Rectal smooth muscle tissue (tissue), 1 donor: ENCODE measurements around the gene COPZ2.
"Not testable (repeated sequence)": the region's sequence is repeated elsewhere in the genome, so short reads cannot be mapped to it uniquely, and the experiment has no call there.

Source experiments
- H3K27ac ChIP-seq: one replicate; pipeline ENCODE4 v1.7.0; 2013; ENCODE audit warnings: low read depth, low read length, inconsistent platforms
- H3K27me3 ChIP-seq: one replicate; pipeline ENCODE4 v1.7.0; 2013; ENCODE audit warnings: low read length; ENCODE audit not compliant: control insufficient read depth, insufficient read depth
- H3K36me3 ChIP-seq: one replicate; pipeline ENCODE4 v1.7.0; 2013; ENCODE audit warnings: low read length; ENCODE audit not compliant: control insufficient read depth, insufficient read depth
- H3K4me1 ChIP-seq: one replicate; pipeline ENCODE4 v1.7.0; 2013; ENCODE audit warnings: low read length; ENCODE audit not compliant: control insufficient read depth, insufficient read depth
- H3K4me3 ChIP-seq: one replicate; pipeline ENCODE4 v1.7.0; 2013; ENCODE audit warnings: low read length
- H3K9ac ChIP-seq: one replicate; pipeline ENCODE4 v1.7.0; 2013; ENCODE audit warnings: low read length

Gene COPZ2

GRCh38 chr17:48038687-48039086 lies 1.1 kb upstream of the COPZ2 start:
- Histone ChIP-seq H3K27me3 (peaks cover 3% of the 10 kb centered on the region), H3K4me1 (peaks cover 8% of the 10 kb centered on the region), H3K27ac (no peak overlapping the region), H3K9ac (no peak overlapping the region), H3K4me3 (no peak overlapping the region), H3K36me3 (no peaks in the 10 kb centered on the region)

- Histone ChIP-seq H3K36me3 (no peaks in the 10 kb centered on the region), H3K4me1 (peaks cover 8% of the 10 kb centered on the region), H3K9ac (no peak overlapping the region), H3K27me3 (peaks cover 3% of the 10 kb centered on the region), H3K4me3 (peak overlapping the region; percentile 65), H3K27ac (peak overlapping the region; percentile 59)
These were observed 284 bp upstream of the COPZ2 start for GRCh38 chr17:48037838-48038323.

GRCh38 chr17:48036693-48037035 lies 933 bp downstream of the COPZ2 start:
- peaks cover 3% of the 10 kb centered on the region for H3K27me3 ChIP-seq
- H3K9ac ChIP-seq: no peak overlapping the region
- peak overlapping the region; percentile 74 for H3K27ac ChIP-seq
- peak overlapping the region; percentile 81 for H3K4me3 ChIP-seq
- H3K36me3 ChIP-seq: peaks cover 4% of the 10 kb centered on the region
- peaks cover 8% of the 10 kb centered on the region for H3K4me1 ChIP-seq

- not testable (repeated sequence) for H3K27me3 ChIP-seq, H3K9ac ChIP-seq, H3K27ac ChIP-seq, H3K36me3 ChIP-seq, H3K4me1 ChIP-seq, H3K4me3 ChIP-seq
These were observed 2.9 kb downstream of the COPZ2 start for GRCh38 chr17:48034734-48035133.

GRCh38 chr17:48031966-48032365 lies 5.6 kb downstream of the COPZ2 start:
- Histone ChIP-seq H3K27me3 (no peaks in the 10 kb centered on the region), H3K36me3 (peaks cover 4% of the 10 kb centered on the region), H3K9ac (no peak overlapping the region), H3K27ac (no peak overlapping the region), H3K4me1 (peaks cover 4% of the 10 kb centered on the region), H3K4me3 (no peak overlapping the region)

GRCh38 chr17:48030531-48030930 lies 7.1 kb downstream of the COPZ2 start:
- H3K9ac ChIP-seq: no peak overlapping the region
- no peaks in the 10 kb centered on the region for H3K27me3 ChIP-seq
- H3K36me3 ChIP-seq: peaks cover 4% of the 10 kb centered on the region
- H3K4me1 ChIP-seq: peaks cover 13% of the 10 kb centered on the region
- H3K4me3 ChIP-seq: no peak overlapping the region
- H3K27ac ChIP-seq: no peak overlapping the region

GRCh38 chr17:48028736-48029135 lies 8.9 kb downstream of the COPZ2 start:
- peaks cover 21% of the 10 kb centered on the region for H3K4me1 ChIP-seq

GRCh38 chr17:48027322-48027981 lies 10.1 kb downstream of the COPZ2 start:
- Histone ChIP-seq H3K27me3 (no peaks in the 10 kb centered on the region), H3K4me3 (no peak overlapping the region), H3K36me3 (peaks cover 4% of the 10 kb centered on the region), H3K4me1 (peaks cover 21% of the 10 kb centered on the region), H3K27ac (no peak overlapping the region), H3K9ac (no peak overlapping the region)

More at GRCh38 chr17:48028736-48029135, 8.9 kb downstream of the COPZ2 start:
- H3K27ac ChIP-seq: no peak overlapping the region
- H3K36me3 ChIP-seq: peaks cover 4% of the 10 kb centered on the region
- H3K4me3 ChIP-seq: no peak overlapping the region
- no peaks in the 10 kb centered on the region for H3K27me3 ChIP-seq
- H3K9ac ChIP-seq: no peak overlapping the region

- H3K4me3 ChIP-seq: peak overlapping the region; percentile 2
- H3K27ac ChIP-seq: peak overlapping the region; percentile 35
- no peak overlapping the region for H3K9ac ChIP-seq
- no peaks in the 10 kb centered on the region for H3K36me3 ChIP-seq
- H3K27me3 ChIP-seq: no peaks in the 10 kb centered on the region
- peaks cover 21% of the 10 kb centered on the region for H3K4me1 ChIP-seq
These were observed 10.9 kb downstream of the COPZ2 start for GRCh38 chr17:48026502-48027321.

- Histone ChIP-seq H3K36me3 (no peaks in the 10 kb centered on the region), H3K27me3 (no peaks in the 10 kb centered on the region), H3K4me1 (peaks cover 21% of the 10 kb centered on the region), H3K27ac (no peak overlapping the region), H3K9ac (no peak overlapping the region), H3K4me3 (peak overlapping the region; percentile 56)
These were observed 11.6 kb downstream of the COPZ2 start for GRCh38 chr17:48025904-48026501.

GRCh38 chr17:48025040-48025903 lies 12.3 kb downstream of the COPZ2 start:
- Histone ChIP-seq H3K27me3 (no peaks in the 10 kb centered on the region), H3K4me3 (peak overlapping the region; percentile 64), H3K36me3 (no peaks in the 10 kb centered on the region), H3K27ac (no peak overlapping the region), H3K9ac (no peak overlapping the region), H3K4me1 (peaks cover 21% of the 10 kb centered on the region)
